DND-41 (cell line): Measurements from ENCODE around the gene EPX.

Experiments
- ATAC-seq: fragments of 200-7000 bp; cut with Tn5 transposase; 3 replicates; pipeline ENCODE4 v1.9.1; 2021; ENCODE audit warnings: low read depth; ENCODE audit not compliant: insufficient read depth
- DNase-seq: peaks from one replicate; pipeline ENCODE4 v3.0.0-alpha.2; 2020
- H2AFZ ChIP-seq: 2 replicates; pipeline ENCODE4 v1.6.0; 2012; ENCODE audit warnings: low read depth, low read length
- H3K27ac ChIP-seq: 2 replicates; pipeline ENCODE4 v1.5.1; 2012; ENCODE audit warnings: low read length, inconsistent platforms
- H3K27me3 ChIP-seq: fragments of 200-600 bp; sonication (generic); 2 replicates; pipeline ENCODE4 v1.6.0; 2012; ENCODE audit warnings: low read length, mild to moderate bottlenecking, inconsistent platforms; ENCODE audit not compliant: insufficient read depth, poor library complexity
- H3K36me3 ChIP-seq: 2 replicates; pipeline ENCODE4 v1.5.1; 2012; ENCODE audit warnings: low read length, inconsistent platforms; ENCODE audit not compliant: insufficient read depth
- H3K4me1 ChIP-seq: 2 replicates; pipeline ENCODE4 v1.5.1; 2012; ENCODE audit warnings: mild to moderate bottlenecking, low read length; ENCODE audit not compliant: insufficient read depth
- H3K4me2 ChIP-seq: 2 replicates; pipeline ENCODE4 v1.6.0; 2012; ENCODE audit warnings: mild to moderate bottlenecking, moderate library complexity, low read length, inconsistent platforms; ENCODE audit not compliant: insufficient read depth
- H3K4me3 ChIP-seq, 2 experiments: fragments of 200-600 bp in 1 of 2; shearing (Covaris generic) in 1 of 2; 2 replicates each; pipeline ENCODE4 v1.5.1; 2012 to 2016; ENCODE audit warnings: inconsistent platforms in 2 of 2, low read length in 2 of 2, mild to moderate bottlenecking in 2 of 2, low read depth in 1 of 2, moderate library complexity in 1 of 2
- H3K79me2 ChIP-seq: 2 replicates; pipeline ENCODE4 v1.6.0; 2012; ENCODE audit warnings: low read length, inconsistent platforms; ENCODE audit not compliant: insufficient read depth
- H3K9ac ChIP-seq: 2 replicates; pipeline ENCODE4 v1.6.0; 2012; ENCODE audit warnings: low read depth, mild to moderate bottlenecking, inconsistent platforms, low read length, moderate library complexity
- H3K9me3 ChIP-seq: 2 replicates; pipeline ENCODE4 v1.5.1; 2012; ENCODE audit warnings: low read length, moderate library complexity, mild to moderate bottlenecking, inconsistent platforms; ENCODE audit not compliant: insufficient read depth, severe bottlenecking
- H4K20me1 ChIP-seq: 2 replicates; pipeline ENCODE4 v1.6.0; 2012; ENCODE audit warnings: low read length; ENCODE audit not compliant: insufficient read depth
- EZH2 ChIP-seq: IDR thresholded peaks from 3 replicates; pipeline ENCODE4 v1.6.1; 2012; ENCODE audit warnings: borderline replicate concordance, low read depth, mild to moderate bottlenecking, moderate library complexity, low read length, inconsistent platforms; ENCODE audit not compliant: severe bottlenecking
- TF ChIP-seq, protein P1 (sequence below): IDR thresholded peaks from 2 replicates; pipeline ENCODE4 v1.5.1; 2012; ENCODE audit warnings: borderline replicate concordance, low read length, moderate library complexity, mild to moderate bottlenecking; ENCODE audit not compliant: poor library complexity, severe bottlenecking; ENCODE audit errors: extremely low read depth

Gene EPX

DNA sequence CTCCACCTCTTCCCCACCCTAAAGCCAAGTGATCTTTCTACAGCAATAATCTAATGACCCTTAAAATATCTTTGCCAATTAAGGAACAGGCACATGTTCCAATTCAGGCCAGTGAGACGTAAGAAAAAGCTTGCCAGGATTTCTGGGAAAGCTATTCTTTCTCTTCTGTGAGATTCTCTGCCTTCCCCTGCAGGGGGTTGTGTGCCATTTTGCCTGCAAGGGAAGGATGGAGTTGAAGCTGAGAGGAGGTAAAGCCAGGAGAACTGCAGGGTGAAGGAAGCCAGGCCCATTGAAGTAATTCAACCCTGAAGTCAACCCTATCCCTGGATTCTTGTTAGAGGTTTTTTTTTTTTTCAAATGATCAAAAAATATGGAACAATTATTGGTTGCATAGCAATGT lies 36.9 kb downstream of the EPX start:
- ATAC-seq (no peak), DNase-seq (no peak)
- Histone ChIP-seq H4K20me1 (no peaks in the 10 kb centered on the region), H2AFZ (no peak overlapping the region), H3K9ac (no peak overlapping the region), H3K27ac (no peak overlapping the region), H3K27me3 (peaks cover 32% of the 10 kb centered on the region), H3K36me3 (no peaks in the 10 kb centered on the region), H3K79me2 (no peaks in the 10 kb centered on the region), H3K4me1 (no peaks in the 10 kb centered on the region), H3K4me3 (no peak overlapping the region), H3K9me3 (no peaks in the 10 kb centered on the region), H3K4me2 (no peak overlapping the region)
- TF ChIP-seq EZH2: no peak
- TF ChIP-seq, protein P1, sequence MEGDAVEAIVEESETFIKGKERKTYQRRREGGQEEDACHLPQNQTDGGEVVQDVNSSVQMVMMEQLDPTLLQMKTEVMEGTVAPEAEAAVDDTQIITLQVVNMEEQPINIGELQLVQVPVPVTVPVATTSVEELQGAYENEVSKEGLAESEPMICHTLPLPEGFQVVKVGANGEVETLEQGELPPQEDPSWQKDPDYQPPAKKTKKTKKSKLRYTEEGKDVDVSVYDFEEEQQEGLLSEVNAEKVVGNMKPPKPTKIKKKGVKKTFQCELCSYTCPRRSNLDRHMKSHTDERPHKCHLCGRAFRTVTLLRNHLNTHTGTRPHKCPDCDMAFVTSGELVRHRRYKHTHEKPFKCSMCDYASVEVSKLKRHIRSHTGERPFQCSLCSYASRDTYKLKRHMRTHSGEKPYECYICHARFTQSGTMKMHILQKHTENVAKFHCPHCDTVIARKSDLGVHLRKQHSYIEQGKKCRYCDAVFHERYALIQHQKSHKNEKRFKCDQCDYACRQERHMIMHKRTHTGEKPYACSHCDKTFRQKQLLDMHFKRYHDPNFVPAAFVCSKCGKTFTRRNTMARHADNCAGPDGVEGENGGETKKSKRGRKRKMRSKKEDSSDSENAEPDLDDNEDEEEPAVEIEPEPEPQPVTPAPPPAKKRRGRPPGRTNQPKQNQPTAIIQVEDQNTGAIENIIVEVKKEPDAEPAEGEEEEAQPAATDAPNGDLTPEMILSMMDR: no peak

DNA sequence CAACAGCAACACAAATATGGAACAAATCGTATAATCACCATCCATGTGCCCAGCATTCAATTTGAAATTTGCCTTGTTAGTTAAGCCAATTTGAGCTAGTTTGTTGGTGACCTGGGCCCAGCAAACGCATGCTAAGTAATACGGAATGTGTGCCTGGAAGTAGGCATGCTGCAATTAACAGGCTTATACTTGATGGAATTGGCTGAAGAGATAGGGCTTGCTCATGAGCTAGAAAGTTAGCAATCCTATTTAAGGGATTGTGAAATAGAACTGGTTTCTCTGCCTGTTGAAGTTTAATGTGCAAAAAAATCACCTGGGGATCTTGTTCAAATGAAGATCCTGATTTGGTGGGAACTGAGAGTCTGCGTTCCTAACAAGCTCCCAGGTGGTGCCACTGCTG lies 37.4 kb downstream of the EPX start:
- TF ChIP-seq, protein P1: no peak
- no peak for TF ChIP-seq EZH2
- Histone ChIP-seq H3K79me2 (no peaks in the 10 kb centered on the region), H3K36me3 (no peaks in the 10 kb centered on the region), H3K27ac (no peak overlapping the region), H3K4me1 (no peaks in the 10 kb centered on the region), H2AFZ (no peak overlapping the region), H3K27me3 (peaks cover 33% of the 10 kb centered on the region), H3K4me3 (no peak overlapping the region), H3K4me2 (no peak overlapping the region), H3K9ac (no peak overlapping the region), H4K20me1 (no peaks in the 10 kb centered on the region), H3K9me3 (no peaks in the 10 kb centered on the region)
- ATAC-seq (no peak), DNase-seq (no peak)

DNA sequence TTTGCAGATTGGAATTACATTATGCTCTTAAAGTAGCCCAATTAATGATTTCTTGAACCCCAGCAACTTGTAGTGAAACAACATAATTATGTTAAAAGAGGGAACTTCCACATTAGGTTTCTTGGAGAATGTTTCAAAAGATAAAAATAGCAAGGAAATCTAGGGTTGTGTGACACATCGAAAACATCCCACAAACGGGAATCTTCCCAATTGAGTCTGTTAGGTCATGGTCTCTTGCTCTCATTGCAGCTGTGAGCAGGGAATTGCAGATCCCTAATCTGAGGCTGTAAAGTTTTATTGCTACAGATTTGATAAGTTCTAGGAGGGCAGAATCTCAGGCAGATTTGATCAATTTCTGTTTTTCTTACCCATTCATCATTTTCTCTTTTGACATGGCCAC lies 39.1 kb downstream of the EPX start:
- H3K9me3 ChIP-seq: no peaks in the 10 kb centered on the region
- H3K79me2 ChIP-seq: no peaks in the 10 kb centered on the region
- H3K9ac ChIP-seq: no peak overlapping the region
- no peak overlapping the region for H3K4me3 ChIP-seq
- no peak for TF ChIP-seq EZH2
- TF ChIP-seq, protein P1: no peak
- DNase-seq (no peak), ATAC-seq (no peak)
- H3K4me1 ChIP-seq: no peaks in the 10 kb centered on the region
- H2AFZ ChIP-seq: no peak overlapping the region
- peaks cover 48% of the 10 kb centered on the region for H3K27me3 ChIP-seq
- H3K4me2 ChIP-seq: no peak overlapping the region
- H3K36me3 ChIP-seq: no peaks in the 10 kb centered on the region
- no peaks in the 10 kb centered on the region for H4K20me1 ChIP-seq
- no peak overlapping the region for H3K27ac ChIP-seq

- DNase-seq: no peak
- no peak for ATAC-seq
- Histone ChIP-seq H4K20me1 (no peaks in the 10 kb centered on the region), H3K27me3 (peaks cover 54% of the 10 kb centered on the region), H3K4me1 (no peaks in the 10 kb centered on the region), H3K27ac (no peak overlapping the region), H3K9ac (no peak overlapping the region), H3K4me2 (no peak overlapping the region), H3K4me3 (no peak overlapping the region), H2AFZ (no peak overlapping the region), H3K79me2 (no peaks in the 10 kb centered on the region), H3K36me3 (no peaks in the 10 kb centered on the region), H3K9me3 (no peaks in the 10 kb centered on the region)
- no peak for TF ChIP-seq EZH2
- TF ChIP-seq, protein P1: no peak
These were observed 40.2 kb downstream of the EPX start for GRCh38 chr17:58232707-58233156.
